ENCODE measurements around the gene GPC3.

Gene GPC3

GRCh38 chrX:133911825-133912495 lies 73.4 kb downstream of the GPC3 start:
- DNase-seq (ENCODE audit: low read depth) = no peak
- in situ Hi-C loops (cut with HindIII; ENCODE audit: low sequenced_read_pairs) = no loop called here
- TF ChIP-seq CTCF (IDR thresholded peaks at IDR 0.05; ENCODE audit: low read depth, low read length, missing control alignments) = no peak
- H3K4me3 ChIP-seq (ENCODE audit: low read depth, low read length) = no peak overlapping the region

DNA sequence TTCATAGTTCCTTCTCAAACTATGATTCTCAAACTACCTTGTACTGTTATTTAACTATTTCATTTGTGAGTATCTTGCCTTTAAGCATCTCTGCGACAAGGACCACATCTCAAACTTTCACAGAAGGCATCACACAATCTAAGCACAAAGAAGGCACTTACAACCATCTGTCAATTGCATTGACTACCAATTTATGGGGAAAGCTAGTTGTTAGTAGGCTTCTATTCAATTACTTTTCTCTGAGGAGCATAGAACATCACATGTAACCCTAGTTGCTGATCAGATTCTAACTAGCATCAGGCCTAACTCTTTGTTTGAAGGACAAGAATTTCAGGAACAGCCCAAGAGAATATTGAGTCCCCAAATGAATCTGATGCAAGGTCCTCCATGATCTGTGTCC lies 74.9 kb downstream of the GPC3 start:
- DNase-seq (ENCODE audit: low read depth) = no peak
- in situ Hi-C loops (cut with HindIII; ENCODE audit: low sequenced_read_pairs) = no loop called here
- no peak overlapping the region for H3K4me3 ChIP-seq (ENCODE audit: low read depth, low read length)
- no peak for TF ChIP-seq CTCF (IDR thresholded peaks at IDR 0.05; ENCODE audit: low read depth, low read length, missing control alignments)

DNA sequence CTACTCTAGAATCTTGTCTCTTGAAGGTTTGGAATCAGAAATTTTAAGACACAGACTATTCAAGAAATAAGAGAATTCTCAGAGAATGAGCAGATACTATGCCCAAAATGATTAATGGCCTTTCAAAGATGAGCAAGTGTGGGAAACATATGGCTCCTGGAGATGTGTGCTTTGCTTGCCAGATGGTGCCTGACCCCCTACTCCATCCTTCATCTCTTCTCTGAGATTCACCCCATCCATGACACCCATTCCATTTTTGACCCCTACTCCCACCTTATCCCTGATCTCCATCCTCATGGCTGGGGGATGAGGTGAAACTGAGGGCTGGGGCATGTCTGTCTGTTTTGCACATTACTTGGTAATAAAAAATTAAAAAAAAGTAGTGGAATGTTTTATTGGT lies 75.5 kb downstream of the GPC3 start:
- no peak for DNase-seq (ENCODE audit: low read depth)
- H3K4me3 ChIP-seq (ENCODE audit: low read depth, low read length) = no peak overlapping the region
- TF ChIP-seq CTCF (IDR thresholded peaks at IDR 0.05; ENCODE audit: low read depth, low read length, missing control alignments) = no peak
- in situ Hi-C loops (cut with HindIII; ENCODE audit: low sequenced_read_pairs) = no loop called here

DNA sequence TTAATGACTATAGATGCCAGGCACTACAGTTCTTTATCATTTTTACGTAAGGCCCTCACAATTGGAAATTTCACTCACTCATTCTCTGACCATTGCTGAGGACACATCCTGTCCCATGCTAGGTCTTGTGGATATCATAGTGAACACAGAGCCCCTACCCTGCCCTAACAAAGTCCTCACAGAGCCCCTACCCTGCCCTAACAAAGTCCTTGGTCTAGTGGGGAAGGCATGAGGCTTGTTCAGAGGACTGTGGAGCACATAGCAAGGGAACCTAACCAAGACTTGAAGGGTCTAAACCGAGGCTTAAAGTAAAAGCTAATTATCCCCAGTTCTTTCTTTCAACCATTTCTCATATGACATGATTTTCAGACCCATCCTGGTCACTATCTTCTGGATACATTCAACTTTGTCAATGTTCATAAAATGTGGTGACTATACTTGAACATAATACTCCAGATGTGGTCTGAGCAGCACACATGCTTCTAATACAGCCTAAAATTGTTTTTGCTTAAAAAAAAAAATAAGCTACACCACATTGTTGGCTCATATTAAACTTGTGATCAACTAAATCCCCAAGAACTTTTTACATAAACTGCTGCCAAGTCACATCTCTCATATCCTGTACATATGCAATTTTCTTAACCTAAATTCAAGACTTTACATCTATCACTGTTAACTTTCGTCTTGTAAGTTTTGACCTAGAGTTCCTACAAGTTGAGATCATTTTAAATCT lies 77.0 kb downstream of the GPC3 start:
- no peak overlapping the region for H3K4me3 ChIP-seq (ENCODE audit: low read depth, low read length)
- DNase-seq (ENCODE audit: low read depth) = no peak
- TF ChIP-seq CTCF (IDR thresholded peaks at IDR 0.05; ENCODE audit: low read depth, low read length, missing control alignments) = no peak
- in situ Hi-C loops (cut with HindIII; ENCODE audit: low sequenced_read_pairs) = no loop called here

DNA sequence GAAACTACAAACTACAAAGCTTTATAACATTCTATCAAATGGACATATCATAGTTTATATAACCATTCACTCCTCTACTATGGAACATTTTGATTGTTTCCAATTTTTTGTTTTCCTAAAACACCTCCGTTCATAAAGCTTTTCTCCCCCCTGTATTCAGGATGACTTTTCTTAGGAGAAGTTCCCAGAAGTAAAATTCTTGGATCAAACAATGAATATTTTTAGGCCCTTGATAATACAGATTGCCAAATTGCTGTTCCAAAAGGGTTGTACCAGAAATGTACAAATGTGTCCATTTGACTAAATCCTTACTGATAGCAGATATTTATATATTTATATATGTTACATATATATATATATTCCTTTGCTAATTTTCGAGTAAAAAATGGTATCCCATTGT lies 77.8 kb downstream of the GPC3 start:
- in situ Hi-C loops (cut with HindIII; ENCODE audit: low sequenced_read_pairs) = no loop called here
- DNase-seq (ENCODE audit: low read depth) = no peak

GRCh38 chrX:133905305-133905704 lies 80.1 kb downstream of the GPC3 start:
- no peak for TF ChIP-seq CTCF (IDR thresholded peaks at IDR 0.05; ENCODE audit: low read depth, low read length, missing control alignments)
- H3K4me3 ChIP-seq (ENCODE audit: low read depth, low read length) = no peak overlapping the region
- no peak for DNase-seq (ENCODE audit: low read depth)
- in situ Hi-C loops (cut with HindIII; ENCODE audit: low sequenced_read_pairs) = no loop called here

More for the DNA sequence above, 77.8 kb downstream of the GPC3 start:
- TF ChIP-seq CTCF (IDR thresholded peaks at IDR 0.05; ENCODE audit: low read depth, low read length, missing control alignments) = no peak
- no peak overlapping the region for H3K4me3 ChIP-seq (ENCODE audit: low read depth, low read length)

All from astrocyte of the cerebellum (primary cell).